ENCODE data around the gene DNAJA3. TPM values are rescaled to one million over a fixed set of nuclear protein-coding genes. Genes with fewer than 3 reads are reported as not detected.

Gene DNAJA3
- total RNA-seq, 1 experiment from 2014 or later = 58.9 TPM

GRCh38 chr16:4486126-4486893 is 60.6 kb downstream of the DNAJA3 start:
- Histone ChIP-seq H3K27me3 (ENCODE audit: insufficient read depth, low read depth) (no peaks in the 10 kb centered on the region), H3K79me2 (ENCODE audit: low read depth) (peaks cover 9% of the 10 kb centered on the region; the same call in 1 of the 2 replicates), H3K4me3 (no peak overlapping the region), H3K27ac (no peak overlapping the region), H3K4me1 (replicated peaks; ENCODE audit: insufficient read depth) (no peaks in the 10 kb centered on the region), H3K36me3 (ENCODE audit: low read depth) (peaks cover 6% of the 10 kb centered on the region; the same call in 1 of the 2 replicates), H3K9me2 (ENCODE audit: insufficient read depth) (no peaks in the 10 kb centered on the region), H2AFZ (no peak overlapping the region), H4K20me1 (ENCODE audit: insufficient read depth) (no peaks in the 10 kb centered on the region), H3K4me2 (no peak overlapping the region), H3F3A (ENCODE audit: insufficient read depth, low read depth) (no peaks in the 10 kb centered on the region), H3K9me3 (ENCODE audit: insufficient read depth, low read depth) (no peaks in the 10 kb centered on the region)
- DNase-seq = no peak
- ChIA-PET CTCF (interaction anchor here (0.6 kb wide), 1 partner anchor 112 kb away, joined by 14 read pairs; no protein-coding TSS in a partner anchor), POLR2A (ENCODE audit: unreplicated experiment) (interaction anchor here (0.7 kb wide), 1 partner anchor 67 kb away, joined by 7 read pairs; no protein-coding TSS in a partner anchor)
- no TSS peak for BruUV-seq (replicated peaks)
- TF ChIP-seq CTCF (conservative IDR thresholded peaks at IDR 0.05) = no peak
- TF ChIP-seq EZH2 (IDR thresholded peaks at IDR 0.05; ENCODE audit: low read depth) = no peak
- intact Hi-C loops (cut with micrococcal nuclease; ENCODE audit: unreplicated experiment) = no loop called here

GRCh38 chr16:4487955-4488498 is 62.4 kb downstream of the DNAJA3 start:
- Histone ChIP-seq H3K79me2 (ENCODE audit: low read depth) (0 out of 2 replicates have a peak, but pooled peaks cover 7% of the 10 kb centered on the region), H3K9me3 (ENCODE audit: insufficient read depth, low read depth) (no peaks in the 10 kb centered on the region), H2AFZ (no peak overlapping the region), H3K9me2 (ENCODE audit: insufficient read depth) (no peaks in the 10 kb centered on the region), H3K4me2 (no peak overlapping the region), H3K4me1 (replicated peaks; ENCODE audit: insufficient read depth) (no peaks in the 10 kb centered on the region), H3K27me3 (ENCODE audit: insufficient read depth, low read depth) (no peaks in the 10 kb centered on the region), H3K36me3 (ENCODE audit: low read depth) (peaks cover 6% of the 10 kb centered on the region; the same call in 1 of the 2 replicates), H4K20me1 (ENCODE audit: insufficient read depth) (no peaks in the 10 kb centered on the region), H3F3A (ENCODE audit: insufficient read depth, low read depth) (no peaks in the 10 kb centered on the region), H3K27ac (no peak overlapping the region), H3K4me3 (no peak overlapping the region)
- ChIA-PET CTCF (no interaction called here), POLR2A (ENCODE audit: unreplicated experiment) (interaction anchor here (0.7 kb wide), 1 partner anchor 128 kb away, joined by 3 read pairs; no protein-coding TSS in a partner anchor)
- BruUV-seq (replicated peaks) = no TSS peak
- TF ChIP-seq EZH2 (IDR thresholded peaks at IDR 0.05; ENCODE audit: low read depth) = no peak
- TF ChIP-seq CTCF (conservative IDR thresholded peaks at IDR 0.05) = no peak
- intact Hi-C loops (cut with micrococcal nuclease; ENCODE audit: unreplicated experiment) = no loop called here
- no peak for DNase-seq

GRCh38 chr16:4488499-4488967 is 62.9 kb downstream of the DNAJA3 start:
- Histone ChIP-seq H3K36me3 (ENCODE audit: low read depth) (peaks cover 6% of the 10 kb centered on the region; the same call in 1 of the 2 replicates), H4K20me1 (ENCODE audit: insufficient read depth) (no peaks in the 10 kb centered on the region), H3K27me3 (ENCODE audit: insufficient read depth, low read depth) (no peaks in the 10 kb centered on the region), H3K4me1 (replicated peaks; ENCODE audit: insufficient read depth) (no peaks in the 10 kb centered on the region), H3K9me3 (ENCODE audit: insufficient read depth, low read depth) (no peaks in the 10 kb centered on the region), H3K4me3 (no peak overlapping the region), H2AFZ (no peak overlapping the region), H3K79me2 (ENCODE audit: low read depth) (0 out of 2 replicates have a peak, but pooled peaks cover 7% of the 10 kb centered on the region), H3F3A (ENCODE audit: insufficient read depth, low read depth) (no peaks in the 10 kb centered on the region), H3K27ac (no peak overlapping the region), H3K4me2 (no peak overlapping the region), H3K9me2 (ENCODE audit: insufficient read depth) (no peaks in the 10 kb centered on the region)
- no TSS peak for BruUV-seq (replicated peaks)
- intact Hi-C loops (cut with micrococcal nuclease; ENCODE audit: unreplicated experiment) = no loop called here
- CTCF ChIA-PET = no interaction called here
- TF ChIP-seq EZH2 (IDR thresholded peaks at IDR 0.05; ENCODE audit: low read depth) = no peak
- no peak for TF ChIP-seq CTCF (conservative IDR thresholded peaks at IDR 0.05)
- POLR2A ChIA-PET (ENCODE audit: unreplicated experiment) = no interaction called here
- no peak for DNase-seq
